RWPE2 (cell line): ENCODE measurements around the gene UGT1A3.
"Not testable (repeated sequence)": the region's sequence is repeated elsewhere in the genome, so short reads cannot be mapped to it uniquely, and the experiment has no call there.

Source experiments
- ATAC-seq: fragments of 200-7000 bp; cut with Tn5 transposase; 3 replicates; pipeline ENCODE4 v1.9.1; 2021; ENCODE audit warnings: low read depth
- DNase-seq: peaks from one replicate; pipeline ENCODE4 v3.0.0-alpha.2; 2020; ENCODE audit warnings: low spot score
- H3K27ac ChIP-seq: fragments of 450-650 bp; 2 replicates; pipeline ENCODE4 v1.5.1; 2017; ENCODE audit warnings: mild to moderate bottlenecking; ENCODE audit not compliant: poor library complexity, severe bottlenecking
- H3K27me3 ChIP-seq: fragments of 250-450 bp; sonication (Bioruptor Pico); 2 replicates; pipeline ENCODE4 v1.5.1; 2021; ENCODE audit warnings: mild to moderate bottlenecking, moderate library complexity; ENCODE audit not compliant: insufficient read depth, poor library complexity, severe bottlenecking
- H3K36me3 ChIP-seq: fragments of 250-450 bp; sonication (Bioruptor Pico); 2 replicates; pipeline ENCODE4 v1.5.1; 2020; ENCODE audit warnings: low read depth, mild to moderate bottlenecking, moderate library complexity
- H3K4me1 ChIP-seq: fragments of 250-450 bp; sonication (Bioruptor Pico); 2 replicates; pipeline ENCODE4 v1.5.1; 2021; ENCODE audit warnings: mild to moderate bottlenecking, moderate library complexity; ENCODE audit not compliant: insufficient read depth, poor library complexity, severe bottlenecking
- H3K4me3 ChIP-seq: fragments of 250-450 bp; sonication (Bioruptor Pico); 2 replicates; pipeline ENCODE4 v1.5.1; 2021; ENCODE audit warnings: mild to moderate bottlenecking, moderate library complexity; ENCODE audit not compliant: severe bottlenecking
- H3K9me3 ChIP-seq: fragments of 250-450 bp; sonication (Bioruptor Pico); 2 replicates; pipeline ENCODE4 v1.5.1; 2021; ENCODE audit warnings: mild to moderate bottlenecking, moderate library complexity; ENCODE audit not compliant: severe bottlenecking
- CTCF ChIP-seq: fragments of 450-650 bp; IDR thresholded peaks from one replicate; pipeline ENCODE4 v1.5.1; 2017; ENCODE audit warnings: mild to moderate bottlenecking, moderate library complexity; ENCODE audit not compliant: poor library complexity, severe bottlenecking

The UGT1A3 gene

GRCh38 chr2:233747283-233747544, 18.4 kb downstream of the UGT1A3 start:
- no peaks in the 10 kb centered on the region for H3K27me3 ChIP-seq
- ATAC-seq (no peak), DNase-seq (no peak)
- H3K36me3 ChIP-seq: no peaks in the 10 kb centered on the region
- no peaks in the 10 kb centered on the region for H3K9me3 ChIP-seq
- TF ChIP-seq CTCF: no peak
- no peak overlapping the region for H3K27ac ChIP-seq
- H3K4me3 ChIP-seq: no peak overlapping the region
- no peaks in the 10 kb centered on the region for H3K4me1 ChIP-seq

GRCh38 chr2:233750689-233751088, 21.8 kb downstream of the UGT1A3 start:
- not testable (repeated sequence) for DNase-seq, H3K27ac ChIP-seq, H3K27me3 ChIP-seq, H3K9me3 ChIP-seq, H3K4me3 ChIP-seq, H3K36me3 ChIP-seq, H3K4me1 ChIP-seq, ATAC-seq

- not testable (repeated sequence) for H3K9me3 ChIP-seq, H3K4me3 ChIP-seq, H3K36me3 ChIP-seq, H3K4me1 ChIP-seq, H3K27ac ChIP-seq, H3K27me3 ChIP-seq, ATAC-seq, DNase-seq
Measured at GRCh38 chr2:233751212-233752009, 22.6 kb downstream of the UGT1A3 start.

- H3K27me3 ChIP-seq: no peaks in the 10 kb centered on the region
- H3K9me3 ChIP-seq: no peaks in the 10 kb centered on the region
- H3K4me1 ChIP-seq: no peaks in the 10 kb centered on the region
- no peak overlapping the region for H3K27ac ChIP-seq
- ATAC-seq (no peak), DNase-seq (no peak)
- H3K36me3 ChIP-seq: no peaks in the 10 kb centered on the region
- no peak overlapping the region for H3K4me3 ChIP-seq
- TF ChIP-seq CTCF: no peak
Measured at GRCh38 chr2:233754872-233755611, 26.2 kb downstream of the UGT1A3 start.

GRCh38 chr2:233756429-233757081, 27.7 kb downstream of the UGT1A3 start:
- DNase-seq (no peak), ATAC-seq (no peak)
- H3K9me3 ChIP-seq: no peaks in the 10 kb centered on the region
- no peaks in the 10 kb centered on the region for H3K36me3 ChIP-seq
- H3K4me3 ChIP-seq: no peak overlapping the region
- no peaks in the 10 kb centered on the region for H3K27me3 ChIP-seq
- TF ChIP-seq CTCF: no peak
- H3K27ac ChIP-seq: no peak overlapping the region
- H3K4me1 ChIP-seq: peaks cover 7% of the 10 kb centered on the region
